PC-9 (cell line): Measurements from ENCODE around the gene ASPN. TPM values are rescaled to one million over a fixed set of nuclear protein-coding genes. Genes with fewer than 3 reads are reported as not detected.

ENCODE experiments used
- BruUV-seq: library from RNA; stranded (reverse); fragments of 400-500 nt; replicated peaks from 2 replicates; lab custom pipeline; 2021; lab: Mats Ljungman, UMichigan
- CTCF ChIA-PET: fragments of 300-600 bp; sonication (Branson Sonifier 250); formaldehyde crosslinking; loops from one replicate; lab custom pipeline; 2022; ENCODE audit warnings: antibody characterized with exemption; lab: Charles Lee
- POLR2A ChIA-PET: fragments of 300-600 bp; sonication (Branson Sonifier 250); formaldehyde crosslinking; loops from one replicate; lab custom pipeline; 2022; ENCODE audit warnings: antibody characterized with exemption; ENCODE audit not compliant: unreplicated experiment; lab: Charles Lee
- DNase-seq, 2 experiments: peaks; one replicate each; pipeline versions ENCODE4 v3.0.0 to v3.0.0-alpha.2; 2015 to 2022; ENCODE audit warnings: mixed read lengths in 1 of 2
- H2AFZ ChIP-seq: fragments of 200-600 bp; sonication (generic); 2 replicates; pipeline ENCODE4 v1.8.1; 2017; ENCODE audit warnings: antibody characterized with exemption
- H3F3A ChIP-seq: fragments of 200-600 bp; sonication (generic); 2 replicates; pipeline ENCODE4 v1.8.1; 2017; ENCODE audit warnings: antibody characterized with exemption, mild to moderate bottlenecking, low read depth; ENCODE audit not compliant: insufficient read depth
- H3K27ac ChIP-seq: fragments of 200-600 bp; sonication (generic); 2 replicates; pipeline ENCODE4 v1.6.1; 2016; ENCODE audit warnings: mixed run types
- H3K27me3 ChIP-seq: fragments of 200-600 bp; sonication (generic); 2 replicates; pipeline ENCODE4 v1.6.1; 2016; ENCODE audit warnings: low read depth, mixed run types; ENCODE audit not compliant: insufficient read depth
- H3K36me3 ChIP-seq: fragments of 200-600 bp; sonication (generic); 2 replicates; pipeline ENCODE4 v1.6.1; 2016; ENCODE audit warnings: low read depth, mixed run types
- H3K4me1 ChIP-seq: fragments of 200-600 bp; sonication (generic); replicated peaks from 2 replicates; pipeline ENCODE4 v1.6.1; 2016; ENCODE audit warnings: mixed run types; ENCODE audit not compliant: insufficient read depth
- H3K4me2 ChIP-seq: fragments of 200-600 bp; sonication (generic); 2 replicates; pipeline ENCODE4 v1.6.1; 2017; ENCODE audit warnings: mixed run types
- H3K4me3 ChIP-seq: fragments of 200-600 bp; sonication (generic); 2 replicates; pipeline ENCODE4 v1.6.1; 2016; ENCODE audit warnings: mixed run types
- H3K79me2 ChIP-seq: fragments of 200-600 bp; sonication (generic); 2 replicates; pipeline ENCODE4 v1.6.1; 2017; ENCODE audit warnings: low read depth, mixed run types
- H3K9me2 ChIP-seq: fragments of 200-600 bp; sonication (generic); 2 replicates; pipeline ENCODE4 v1.8.1; 2017; ENCODE audit warnings: mild to moderate bottlenecking; ENCODE audit not compliant: insufficient read depth
- H3K9me3 ChIP-seq: fragments of 200-600 bp; sonication (generic); 2 replicates; pipeline ENCODE4 v1.8.1; 2016; ENCODE audit warnings: low read depth; ENCODE audit not compliant: insufficient read depth
- H4K20me1 ChIP-seq: fragments of 200-600 bp; sonication (generic); 2 replicates; pipeline ENCODE4 v1.8.1; 2017; ENCODE audit not compliant: insufficient read depth
- EZH2 ChIP-seq: fragments of 200-600 bp; sonication (generic); IDR thresholded peaks from 2 replicates; pipeline ENCODE4 v1.8.0; 2017; ENCODE audit warnings: antibody characterized with exemption, low read depth
- intact Hi-C: fragments of 100-400 bp; cut with micrococcal nuclease; formaldehyde crosslinking; loops from one replicate; pipeline ENCODE4 v1.10.0; 2022; ENCODE audit not compliant: unreplicated experiment
- total RNA-seq: library from RNA; stranded (reverse); gene quantifications from 2 replicates; pipeline ENCODE4 v1.2.3, GENCODE V29; 2021
- TF ChIP-seq, protein P1 (sequence below): fragments of 200-600 bp; sonication (generic); conservative IDR thresholded peaks from 2 replicates; pipeline ENCODE4 v1.6.1; 2017; ENCODE audit warnings: mixed run types, antibody characterized with exemption, mild to moderate bottlenecking, moderate library complexity

Gene ASPN
- total RNA-seq, 1 experiment from 2014 or later = not detected

DNA sequence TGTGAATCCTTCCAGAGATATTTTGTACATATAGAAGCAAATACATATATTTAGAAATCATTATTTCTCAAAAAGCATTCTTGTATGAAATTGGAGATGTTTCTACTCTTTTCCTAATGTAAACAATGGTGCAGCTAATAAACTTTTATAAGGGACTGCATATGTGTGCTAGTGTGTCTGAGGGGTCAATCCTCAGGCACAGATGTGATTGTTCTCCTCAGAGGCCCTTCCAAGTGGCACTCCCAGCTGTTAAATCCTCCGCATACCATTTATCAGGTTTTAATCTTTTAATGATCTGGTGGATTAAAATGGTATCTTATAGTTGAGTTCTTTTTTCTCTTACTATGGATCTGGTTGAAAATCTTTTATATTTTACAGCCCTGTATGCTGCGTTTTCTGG, 52.5 kb downstream of the ASPN start:
- CTCF ChIA-PET = no interaction called here

DNA sequence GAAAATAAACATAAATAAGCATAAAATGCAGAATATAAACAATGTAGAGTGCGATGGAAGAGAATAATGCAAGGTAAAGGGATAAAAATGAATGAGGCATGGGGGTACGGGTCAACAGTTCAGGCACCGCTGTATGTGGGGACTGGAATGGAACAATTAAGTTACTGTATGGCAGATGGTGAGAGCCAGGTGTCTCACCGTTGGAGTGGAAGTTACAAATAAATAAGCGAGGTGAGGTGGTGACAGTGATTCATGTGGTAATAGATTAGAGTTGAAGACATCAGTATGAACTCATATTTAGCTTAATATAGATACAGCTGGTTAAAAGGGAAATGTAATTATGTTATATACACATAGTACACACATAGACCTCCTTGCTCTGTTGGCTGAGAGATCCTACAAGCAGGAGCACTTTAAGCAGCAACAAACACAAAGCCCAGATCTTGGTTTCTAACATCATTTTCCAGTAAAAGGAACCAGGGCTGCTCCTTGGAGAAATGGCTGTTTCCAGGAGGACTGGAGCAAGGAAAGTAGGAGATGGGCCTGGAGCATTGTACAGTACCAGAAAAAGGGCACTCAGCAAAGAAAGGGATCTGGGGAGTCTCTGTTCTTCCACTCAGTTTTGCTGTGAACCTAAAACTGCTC, 55.7 kb downstream of the ASPN start:
- no TSS peak for BruUV-seq
- POLR2A ChIA-PET = no interaction called here
- Histone ChIP-seq H3K9me3 (no peaks in the 10 kb centered on the region), H3K79me2 (no peaks in the 10 kb centered on the region), H3K4me3 (no peak overlapping the region), H2AFZ (no peak overlapping the region), H3K4me1 (no peaks in the 10 kb centered on the region), H3K27ac (no peak overlapping the region), H3K4me2 (no peak overlapping the region), H3K27me3 (no peaks in the 10 kb centered on the region), H3K36me3 (no peaks in the 10 kb centered on the region), H3K9me2 (no peaks in the 10 kb centered on the region), H4K20me1 (no peaks in the 10 kb centered on the region), H3F3A (no peaks in the 10 kb centered on the region)
- CTCF ChIA-PET = interaction anchor here (0.6 kb wide), 1 partner anchor 627 kb away, joined by 4 read pairs; no protein-coding TSS in a partner anchor
- intact Hi-C loops = no loop called here
- no peak for DNase-seq
- no peak for TF ChIP-seq EZH2
- TF ChIP-seq, protein P1, sequence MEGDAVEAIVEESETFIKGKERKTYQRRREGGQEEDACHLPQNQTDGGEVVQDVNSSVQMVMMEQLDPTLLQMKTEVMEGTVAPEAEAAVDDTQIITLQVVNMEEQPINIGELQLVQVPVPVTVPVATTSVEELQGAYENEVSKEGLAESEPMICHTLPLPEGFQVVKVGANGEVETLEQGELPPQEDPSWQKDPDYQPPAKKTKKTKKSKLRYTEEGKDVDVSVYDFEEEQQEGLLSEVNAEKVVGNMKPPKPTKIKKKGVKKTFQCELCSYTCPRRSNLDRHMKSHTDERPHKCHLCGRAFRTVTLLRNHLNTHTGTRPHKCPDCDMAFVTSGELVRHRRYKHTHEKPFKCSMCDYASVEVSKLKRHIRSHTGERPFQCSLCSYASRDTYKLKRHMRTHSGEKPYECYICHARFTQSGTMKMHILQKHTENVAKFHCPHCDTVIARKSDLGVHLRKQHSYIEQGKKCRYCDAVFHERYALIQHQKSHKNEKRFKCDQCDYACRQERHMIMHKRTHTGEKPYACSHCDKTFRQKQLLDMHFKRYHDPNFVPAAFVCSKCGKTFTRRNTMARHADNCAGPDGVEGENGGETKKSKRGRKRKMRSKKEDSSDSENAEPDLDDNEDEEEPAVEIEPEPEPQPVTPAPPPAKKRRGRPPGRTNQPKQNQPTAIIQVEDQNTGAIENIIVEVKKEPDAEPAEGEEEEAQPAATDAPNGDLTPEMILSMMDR = no peak

More for the DNA sequence above, 52.5 kb downstream of the ASPN start:
- no peaks in the 10 kb centered on the region for H3K9me2 ChIP-seq
- no peak overlapping the region for H3K4me2 ChIP-seq
- POLR2A ChIA-PET = no interaction called here
- H3K36me3 ChIP-seq = no peaks in the 10 kb centered on the region
- H2AFZ ChIP-seq = no peak overlapping the region
- H4K20me1 ChIP-seq = no peaks in the 10 kb centered on the region
- no peak overlapping the region for H3K4me3 ChIP-seq
- no peaks in the 10 kb centered on the region for H3F3A ChIP-seq
- H3K4me1 ChIP-seq = no peaks in the 10 kb centered on the region
- H3K27ac ChIP-seq = no peak overlapping the region
- no peaks in the 10 kb centered on the region for H3K27me3 ChIP-seq
- DNase-seq = no peak
- no peak for TF ChIP-seq EZH2
- BruUV-seq = no TSS peak
- no peaks in the 10 kb centered on the region for H3K9me3 ChIP-seq
- no peaks in the 10 kb centered on the region for H3K79me2 ChIP-seq
- intact Hi-C loops = no loop called here

DNA sequence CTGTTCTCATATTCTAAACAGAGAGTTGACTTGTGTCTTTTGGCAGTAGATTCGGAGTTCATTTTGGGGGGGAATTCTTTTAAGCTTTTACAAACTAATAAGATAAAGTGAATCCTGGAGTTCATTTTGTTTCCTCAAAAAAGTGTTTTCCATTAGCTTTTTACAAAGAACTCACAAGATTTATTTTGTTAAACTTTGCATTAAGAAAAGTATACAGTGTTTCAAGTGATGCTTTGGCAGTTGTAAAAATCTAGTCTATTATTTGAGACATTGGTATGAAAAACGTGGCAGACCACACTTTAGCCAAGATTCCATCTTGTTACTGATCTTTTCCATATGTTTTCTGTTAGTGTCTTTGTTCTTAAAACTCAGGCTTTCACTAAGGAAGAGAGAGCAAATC, 56.8 kb downstream of the ASPN start:
- TF ChIP-seq, protein P1 = no peak
- TF ChIP-seq EZH2 = no peak
- no TSS peak for BruUV-seq
- no peaks in the 10 kb centered on the region for H3K9me2 ChIP-seq
- H3K9me3 ChIP-seq = no peaks in the 10 kb centered on the region
- H3K27me3 ChIP-seq = no peaks in the 10 kb centered on the region
- intact Hi-C loops = no loop called here
- H3K79me2 ChIP-seq = no peaks in the 10 kb centered on the region
- no peak overlapping the region for H3K4me3 ChIP-seq
- no peak overlapping the region for H3K27ac ChIP-seq
- no peak for DNase-seq
- H3K36me3 ChIP-seq = no peaks in the 10 kb centered on the region
- H3F3A ChIP-seq = no peaks in the 10 kb centered on the region
- no peaks in the 10 kb centered on the region for H3K4me1 ChIP-seq
- POLR2A ChIA-PET = no interaction called here
- H3K4me2 ChIP-seq = no peak overlapping the region
- CTCF ChIA-PET = no interaction called here
- no peak overlapping the region for H2AFZ ChIP-seq
- no peaks in the 10 kb centered on the region for H4K20me1 ChIP-seq

DNA sequence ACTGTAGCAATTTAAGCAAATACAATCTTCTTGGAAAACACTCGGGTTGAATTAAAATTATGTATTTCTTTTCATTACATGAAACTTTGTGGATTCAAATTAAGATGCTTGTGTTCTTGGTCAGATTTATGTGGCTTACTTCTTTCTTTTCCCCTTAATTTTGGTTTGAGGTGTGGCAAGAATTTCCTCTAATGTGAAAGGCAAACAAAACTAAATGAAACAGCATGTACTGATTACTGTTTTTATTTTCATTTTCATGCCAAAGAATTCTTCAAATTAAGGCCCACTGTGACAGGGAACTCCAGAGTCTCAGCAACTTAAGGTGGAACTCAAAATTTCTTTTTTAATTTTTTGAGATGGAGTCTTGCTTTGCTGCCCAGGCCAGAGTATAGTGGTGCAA, 58.0 kb downstream of the ASPN start, which contains the start of gene OMD:
OMD (minus strand) TSS at position 132 of the 400 bp plus-strand sequence. CDS start 6,913 bp downstream, outside the sequence.
- H3K27ac ChIP-seq = no peak within 1 kb of the TSS
- no peak within 1 kb of the TSS for H2AFZ ChIP-seq
- H3K79me2 ChIP-seq = no peaks in the 10 kb centered on the region
- H3K4me3 ChIP-seq = no peak within 1 kb of the TSS
- no peak for TF ChIP-seq EZH2
- TF ChIP-seq, protein P1 = no peak
- H3K9me2 ChIP-seq = no peaks in the 10 kb centered on the region
- POLR2A ChIA-PET = no interaction called here
- no peaks in the 10 kb centered on the region for H3K36me3 ChIP-seq
- CTCF ChIA-PET = no interaction called here
- no peaks in the 10 kb centered on the region for H3K9me3 ChIP-seq
- H3K4me1 ChIP-seq = no peaks in the 10 kb centered on the region
- no peak within 1 kb of the TSS for H3K4me2 ChIP-seq
- intact Hi-C loops = no loop called here
- no TSS peak for BruUV-seq
- no peak for DNase-seq
- no peaks in the 10 kb centered on the region for H4K20me1 ChIP-seq
- no peaks in the 10 kb centered on the region for H3K27me3 ChIP-seq
- no peaks in the 10 kb centered on the region for H3F3A ChIP-seq
